GM23338 (cell line): ENCODE measurements around the gene HIPK1. TPM values are rescaled to one million over a fixed set of nuclear protein-coding genes. Genes with fewer than 3 reads are reported as not detected.

Source experiments
- CREB1 ChIP-seq: fragments of 250-450 bp; sonication (Bioruptor Pico); IDR thresholded peaks from 2 replicates; pipeline ENCODE4 v1.5.0; 2020; ENCODE audit warnings: low read depth, mild to moderate bottlenecking, moderate library complexity
- EZH2 ChIP-seq: fragments of 200-600 bp; sonication (generic); IDR thresholded peaks from one replicate; pipeline ENCODE4 v1.8.0; 2017; ENCODE audit warnings: antibody characterized with exemption, mild to moderate bottlenecking, low read depth; ENCODE audit not compliant: unreplicated experiment
- NANOG ChIP-seq: IDR thresholded peaks from 2 replicates; pipeline ENCODE4 v1.6.1; 2016; ENCODE audit warnings: antibody characterized with exemption, borderline replicate concordance
- STAT1 ChIP-seq: IDR thresholded peaks from one replicate; pipeline ENCODE4 v1.6.1; 2016; ENCODE audit warnings: antibody characterized with exemption; ENCODE audit not compliant: unreplicated experiment
- polyA plus RNA-seq: library from polyadenylated mRNA; unstranded; fragments of >200 nt; fragmentation: Nextera tagmentation; extraction: Ambion mirVana; gene quantifications from 2 replicates; pipeline ENCODE4 v1.2.1, GENCODE V29; 2016
- total RNA-seq: library from RNA; depleted of rRNA; stranded (reverse); fragments of >200 nt; shearing (Covaris generic); gene quantifications from 2 replicates; pipeline ENCODE4 v1.2.3, GENCODE V29; 2014
- TF ChIP-seq, protein P1 (sequence below): fragments of 250-450 bp; sonication (Bioruptor Pico); IDR thresholded peaks from 2 replicates; pipeline ENCODE4 v1.5.0; 2020; ENCODE audit warnings: mild to moderate bottlenecking, moderate library complexity
- TF ChIP-seq, protein P2 (sequence below), 2 experiments: fragments of 200-600 bp in 1 of 2; sonication (generic) in 1 of 2; conservative IDR thresholded peaks; 2 replicates each; pipeline versions ENCODE4 v1.5.1 to v1.6.1; 2016 to 2017; ENCODE audit warnings: antibody characterized with exemption in 2 of 2, low read depth in 2 of 2, mild to moderate bottlenecking in 2 of 2, moderate library complexity in 1 of 2
- TF ChIP-seq, protein P3 (sequence below): IDR thresholded peaks from one replicate; pipeline ENCODE4 v1.6.1; 2018; ENCODE audit warnings: antibody characterized with exemption; ENCODE audit not compliant: unreplicated experiment

The HIPK1 gene
- total and polyA plus RNA-seq, 2 experiments from 2014 or later, result 14.3 to 47.5 TPM

DNA sequence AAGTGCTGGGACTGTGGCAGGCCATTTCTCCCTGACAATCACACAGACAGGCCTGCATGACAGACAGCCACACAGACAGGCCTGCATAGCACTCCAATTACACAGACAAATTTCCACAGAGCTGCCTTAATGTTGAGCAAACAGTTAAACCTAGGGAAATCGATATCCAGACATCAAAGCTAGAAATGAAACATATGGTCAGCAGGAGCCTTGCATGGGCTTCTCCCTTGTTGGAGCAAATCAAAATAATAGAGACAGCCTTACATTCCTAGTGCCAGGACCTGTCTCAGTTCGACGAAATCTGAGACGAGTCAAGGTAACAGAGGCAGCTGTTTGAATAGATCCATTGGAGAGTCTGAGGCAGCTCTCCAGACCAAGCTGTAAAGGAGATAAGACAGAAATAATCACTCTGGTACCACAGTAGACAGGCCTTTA, 92.6 kb downstream of the HIPK1 start (continued):
- TF ChIP-seq, protein P1, sequence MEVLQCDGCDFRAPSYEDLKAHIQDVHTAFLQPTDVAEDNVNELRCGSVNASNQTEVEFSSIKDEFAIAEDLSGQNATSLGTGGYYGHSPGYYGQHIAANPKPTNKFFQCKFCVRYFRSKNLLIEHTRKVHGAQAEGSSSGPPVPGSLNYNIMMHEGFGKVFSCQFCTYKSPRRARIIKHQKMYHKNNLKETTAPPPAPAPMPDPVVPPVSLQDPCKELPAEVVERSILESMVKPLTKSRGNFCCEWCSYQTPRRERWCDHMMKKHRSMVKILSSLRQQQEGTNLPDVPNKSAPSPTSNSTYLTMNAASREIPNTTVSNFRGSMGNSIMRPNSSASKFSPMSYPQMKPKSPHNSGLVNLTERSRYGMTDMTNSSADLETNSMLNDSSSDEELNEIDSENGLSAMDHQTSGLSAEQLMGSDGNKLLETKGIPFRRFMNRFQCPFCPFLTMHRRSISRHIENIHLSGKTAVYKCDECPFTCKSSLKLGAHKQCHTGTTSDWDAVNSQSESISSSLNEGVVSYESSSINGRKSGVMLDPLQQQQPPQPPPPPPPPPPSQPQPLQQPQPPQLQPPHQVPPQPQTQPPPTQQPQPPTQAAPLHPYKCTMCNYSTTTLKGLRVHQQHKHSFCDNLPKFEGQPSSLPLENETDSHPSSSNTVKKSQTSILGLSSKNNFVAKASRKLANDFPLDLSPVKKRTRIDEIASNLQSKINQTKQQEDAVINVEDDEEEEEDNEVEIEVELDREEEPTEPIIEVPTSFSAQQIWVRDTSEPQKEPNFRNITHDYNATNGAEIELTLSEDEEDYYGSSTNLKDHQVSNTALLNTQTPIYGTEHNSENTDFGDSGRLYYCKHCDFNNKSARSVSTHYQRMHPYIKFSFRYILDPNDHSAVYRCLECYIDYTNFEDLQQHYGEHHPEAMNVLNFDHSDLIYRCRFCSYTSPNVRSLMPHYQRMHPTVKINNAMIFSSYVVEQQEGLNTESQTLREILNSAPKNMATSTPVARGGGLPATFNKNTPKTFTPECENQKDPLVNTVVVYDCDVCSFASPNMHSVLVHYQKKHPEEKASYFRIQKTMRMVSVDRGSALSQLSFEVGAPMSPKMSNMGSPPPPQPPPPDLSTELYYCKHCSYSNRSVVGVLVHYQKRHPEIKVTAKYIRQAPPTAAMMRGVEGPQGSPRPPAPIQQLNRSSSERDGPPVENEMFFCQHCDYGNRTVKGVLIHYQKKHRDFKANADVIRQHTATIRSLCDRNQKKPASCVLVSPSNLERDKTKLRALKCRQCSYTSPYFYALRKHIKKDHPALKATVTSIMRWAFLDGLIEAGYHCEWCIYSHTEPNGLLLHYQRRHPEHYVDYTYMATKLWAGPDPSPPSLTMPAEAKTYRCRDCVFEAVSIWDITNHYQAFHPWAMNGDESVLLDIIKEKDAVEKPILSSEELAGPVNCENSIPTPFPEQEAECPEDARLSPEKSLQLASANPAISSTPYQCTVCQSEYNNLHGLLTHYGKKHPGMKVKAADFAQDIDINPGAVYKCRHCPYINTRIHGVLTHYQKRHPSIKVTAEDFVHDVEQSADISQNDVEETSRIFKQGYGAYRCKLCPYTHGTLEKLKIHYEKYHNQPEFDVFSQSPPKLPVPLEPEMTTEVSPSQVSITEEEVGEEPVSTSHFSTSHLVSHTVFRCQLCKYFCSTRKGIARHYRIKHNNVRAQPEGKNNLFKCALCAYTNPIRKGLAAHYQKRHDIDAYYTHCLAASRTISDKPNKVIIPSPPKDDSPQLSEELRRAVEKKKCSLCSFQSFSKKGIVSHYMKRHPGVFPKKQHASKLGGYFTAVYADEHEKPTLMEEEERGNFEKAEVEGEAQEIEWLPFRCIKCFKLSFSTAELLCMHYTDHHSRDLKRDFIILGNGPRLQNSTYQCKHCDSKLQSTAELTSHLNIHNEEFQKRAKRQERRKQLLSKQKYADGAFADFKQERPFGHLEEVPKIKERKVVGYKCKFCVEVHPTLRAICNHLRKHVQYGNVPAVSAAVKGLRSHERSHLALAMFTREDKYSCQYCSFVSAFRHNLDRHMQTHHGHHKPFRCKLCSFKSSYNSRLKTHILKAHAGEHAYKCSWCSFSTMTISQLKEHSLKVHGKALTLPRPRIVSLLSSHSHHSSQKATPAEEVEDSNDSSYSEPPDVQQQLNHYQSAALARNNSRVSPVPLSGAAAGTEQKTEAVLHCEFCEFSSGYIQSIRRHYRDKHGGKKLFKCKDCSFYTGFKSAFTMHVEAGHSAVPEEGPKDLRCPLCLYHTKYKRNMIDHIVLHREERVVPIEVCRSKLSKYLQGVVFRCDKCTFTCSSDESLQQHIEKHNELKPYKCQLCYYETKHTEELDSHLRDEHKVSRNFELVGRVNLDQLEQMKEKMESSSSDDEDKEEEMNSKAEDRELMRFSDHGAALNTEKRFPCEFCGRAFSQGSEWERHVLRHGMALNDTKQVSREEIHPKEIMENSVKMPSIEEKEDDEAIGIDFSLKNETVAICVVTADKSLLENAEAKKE (CRISPR knock-in tag), result no peak
- TF ChIP-seq, protein P2, sequence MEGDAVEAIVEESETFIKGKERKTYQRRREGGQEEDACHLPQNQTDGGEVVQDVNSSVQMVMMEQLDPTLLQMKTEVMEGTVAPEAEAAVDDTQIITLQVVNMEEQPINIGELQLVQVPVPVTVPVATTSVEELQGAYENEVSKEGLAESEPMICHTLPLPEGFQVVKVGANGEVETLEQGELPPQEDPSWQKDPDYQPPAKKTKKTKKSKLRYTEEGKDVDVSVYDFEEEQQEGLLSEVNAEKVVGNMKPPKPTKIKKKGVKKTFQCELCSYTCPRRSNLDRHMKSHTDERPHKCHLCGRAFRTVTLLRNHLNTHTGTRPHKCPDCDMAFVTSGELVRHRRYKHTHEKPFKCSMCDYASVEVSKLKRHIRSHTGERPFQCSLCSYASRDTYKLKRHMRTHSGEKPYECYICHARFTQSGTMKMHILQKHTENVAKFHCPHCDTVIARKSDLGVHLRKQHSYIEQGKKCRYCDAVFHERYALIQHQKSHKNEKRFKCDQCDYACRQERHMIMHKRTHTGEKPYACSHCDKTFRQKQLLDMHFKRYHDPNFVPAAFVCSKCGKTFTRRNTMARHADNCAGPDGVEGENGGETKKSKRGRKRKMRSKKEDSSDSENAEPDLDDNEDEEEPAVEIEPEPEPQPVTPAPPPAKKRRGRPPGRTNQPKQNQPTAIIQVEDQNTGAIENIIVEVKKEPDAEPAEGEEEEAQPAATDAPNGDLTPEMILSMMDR (conservative IDR thresholded peaks at IDR 0.05; ENCODE audit: low read depth in 2 of 2), result no peak
- no peak for TF ChIP-seq STAT1
- TF ChIP-seq, protein P3, sequence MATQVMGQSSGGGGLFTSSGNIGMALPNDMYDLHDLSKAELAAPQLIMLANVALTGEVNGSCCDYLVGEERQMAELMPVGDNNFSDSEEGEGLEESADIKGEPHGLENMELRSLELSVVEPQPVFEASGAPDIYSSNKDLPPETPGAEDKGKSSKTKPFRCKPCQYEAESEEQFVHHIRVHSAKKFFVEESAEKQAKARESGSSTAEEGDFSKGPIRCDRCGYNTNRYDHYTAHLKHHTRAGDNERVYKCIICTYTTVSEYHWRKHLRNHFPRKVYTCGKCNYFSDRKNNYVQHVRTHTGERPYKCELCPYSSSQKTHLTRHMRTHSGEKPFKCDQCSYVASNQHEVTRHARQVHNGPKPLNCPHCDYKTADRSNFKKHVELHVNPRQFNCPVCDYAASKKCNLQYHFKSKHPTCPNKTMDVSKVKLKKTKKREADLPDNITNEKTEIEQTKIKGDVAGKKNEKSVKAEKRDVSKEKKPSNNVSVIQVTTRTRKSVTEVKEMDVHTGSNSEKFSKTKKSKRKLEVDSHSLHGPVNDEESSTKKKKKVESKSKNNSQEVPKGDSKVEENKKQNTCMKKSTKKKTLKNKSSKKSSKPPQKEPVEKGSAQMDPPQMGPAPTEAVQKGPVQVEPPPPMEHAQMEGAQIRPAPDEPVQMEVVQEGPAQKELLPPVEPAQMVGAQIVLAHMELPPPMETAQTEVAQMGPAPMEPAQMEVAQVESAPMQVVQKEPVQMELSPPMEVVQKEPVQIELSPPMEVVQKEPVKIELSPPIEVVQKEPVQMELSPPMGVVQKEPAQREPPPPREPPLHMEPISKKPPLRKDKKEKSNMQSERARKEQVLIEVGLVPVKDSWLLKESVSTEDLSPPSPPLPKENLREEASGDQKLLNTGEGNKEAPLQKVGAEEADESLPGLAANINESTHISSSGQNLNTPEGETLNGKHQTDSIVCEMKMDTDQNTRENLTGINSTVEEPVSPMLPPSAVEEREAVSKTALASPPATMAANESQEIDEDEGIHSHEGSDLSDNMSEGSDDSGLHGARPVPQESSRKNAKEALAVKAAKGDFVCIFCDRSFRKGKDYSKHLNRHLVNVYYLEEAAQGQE, result no peak
- no peak for TF ChIP-seq EZH2
- no peak for TF ChIP-seq CREB1
- TF ChIP-seq NANOG, result no peak
